ENCODE results near the gene FBP2. TPM values are rescaled to one million over a fixed set of nuclear protein-coding genes. Genes with fewer than 3 reads are reported as not detected.
A peak's percentile ranks its signal among the peaks of the same experiment; 100 is the strongest.

FBP2 gene
- polyA plus RNA-seq, 1 of the 3 experiments (the other 2 are of a cell fraction): not detected

- H3K9me2 ChIP-seq: no peaks in the 10 kb centered on the region
- H3K27ac ChIP-seq (ENCODE audit: low read depth in 2 of 2, low read length in 1 of 2): peak overlapping the region in 1 of 2 experiments; percentile 96; a peak in 2 of 4 replicates
- H3K27me3 ChIP-seq (ENCODE audit: insufficient read depth): 0 out of 2 replicates have a peak, but pooled peaks cover 4% of the 10 kb centered on the region
- no peaks in the 10 kb centered on the region for H3K79me2 ChIP-seq (ENCODE audit: insufficient read depth)
- no peak for DNase-seq
- no peak for TF ChIP-seq SIN3A (IDR thresholded peaks at IDR 0.05; ENCODE audit: borderline replicate concordance, low read depth, low read length)
- no peak for TF ChIP-seq POLR2AphosphoS5 (IDR thresholded peaks at IDR 0.05; ENCODE audit: low read depth, low read length)
- no peak for TF ChIP-seq EZH2phosphoT487 (IDR thresholded peaks at IDR 0.05; ENCODE audit: borderline replicate concordance, low read depth)
- no peak for TF ChIP-seq FOXJ3 (CRISPR knock-in tag; IDR thresholded peaks at IDR 0.05)
- no peak for TF ChIP-seq CTCF (IDR thresholded peaks at IDR 0.05)
- TF ChIP-seq MAX (IDR thresholded peaks at IDR 0.05; ENCODE audit: low read depth): no peak
- TF ChIP-seq RXRA (IDR thresholded peaks at IDR 0.05; ENCODE audit: borderline replicate concordance, low read depth): no peak
- no peak for TF ChIP-seq GATA2 (CRISPR knock-in tag; IDR thresholded peaks at IDR 0.05)
- no peak for TF ChIP-seq ELF1 (IDR thresholded peaks at IDR 0.05)
- TF ChIP-seq JUND (IDR thresholded peaks at IDR 0.05): no peak
- TF ChIP-seq MEF2A (IDR thresholded peaks at IDR 0.05; ENCODE audit: borderline replicate concordance, low read depth): no peak
- no peak for TF ChIP-seq PBX3 (IDR thresholded peaks at IDR 0.05)
- no peak for TF ChIP-seq USF1 (IDR thresholded peaks at IDR 0.05; ENCODE audit: borderline replicate concordance, low read depth)
- TF ChIP-seq TCF12 (IDR thresholded peaks at IDR 0.05): no peak
- TF ChIP-seq RFX5 (IDR thresholded peaks at IDR 0.05; ENCODE audit: low read length): no peak
- no peak for TF ChIP-seq FOSL2 (IDR thresholded peaks at IDR 0.05; ENCODE audit: borderline replicate concordance, low read depth)
- no peak for TF ChIP-seq TAF1 (IDR thresholded peaks at IDR 0.05; ENCODE audit: borderline replicate concordance, low read depth, low read length)
- no peak for TF ChIP-seq FOXM1 (IDR thresholded peaks at IDR 0.05; ENCODE audit: low read depth)
- TF ChIP-seq YY1 (IDR thresholded peaks at IDR 0.05; ENCODE audit: low read depth): no peak
- TF ChIP-seq ZBTB33 (IDR thresholded peaks at IDR 0.05; ENCODE audit: borderline replicate concordance, low read depth): no peak
- no peak overlapping the region for H3K4me3 ChIP-seq (ENCODE audit: low read depth in 2 of 2, low read length in 1 of 2)
- ChIA-PET POLR2A (interaction anchor here (0.6 kb wide), 1 partner anchor 12 kb away, joined by 3 read pairs; no protein-coding TSS in a partner anchor), CTCF (interaction anchor here (0.9 to 2.4 kb wide), 4 partner anchors 9 to 70 kb away, joined by 3 to 11 read pairs (median 4); no protein-coding TSS in a partner anchor)
- H4K20me1 ChIP-seq (ENCODE audit: insufficient read depth): no peaks in the 10 kb centered on the region
- H3F3A ChIP-seq (replicated peaks; ENCODE audit: insufficient read depth): no peaks in the 10 kb centered on the region
- H3K4me1 ChIP-seq (ENCODE audit: control insufficient read depth in 1 of 2, insufficient read depth in 2 of 2, low read depth in 1 of 2, low read length in 1 of 2): peaks cover 0 to 45% of the 10 kb centered on the region in 2 experiments; a peak in 1 of 4 replicates
- WGBS (ENCODE audit: low lambda C conversion rate): 63% methylated on average over 3 of the region's 3 CpGs
- no peaks in the 10 kb centered on the region for H3K9me3 ChIP-seq
- no peak overlapping the region for H3K4me2 ChIP-seq
- H3K36me3 ChIP-seq (replicated peaks in 1 of 2; ENCODE audit: control insufficient read depth in 1 of 2, insufficient read depth in 2 of 2, low read length in 1 of 2): no peaks in the 10 kb centered on the region
- no peak overlapping the region for H3K9ac ChIP-seq
- no peak overlapping the region for H2AFZ ChIP-seq (ENCODE audit: low read depth)
These were observed 18.0 kb upstream of the FBP2 start for GRCh38 chr9:94611638-94612068.
